Tibial nerve (tissue), 4 donors: ENCODE data around the gene UBASH3A. TPM values are rescaled to one million over a fixed set of nuclear protein-coding genes. Genes with fewer than 3 reads are reported as not detected.

Experiments
- DNase-seq, 2 donors: peaks; one replicate each; pipeline ENCODE4 v3.0.0-alpha.2; 2019; ENCODE audit warnings: low spot score in 2 of 2
- H3K27ac ChIP-seq, 4 donors: fragments of 200-600 bp; sonication (generic) in 3 of 4; one replicate each; pipeline ENCODE4 v1.5.1; 2017 to 2019; ENCODE audit warnings: mild to moderate bottlenecking in 1 of 4
- H3K27me3 ChIP-seq, 2 donors: fragments of 200-600 bp; sonication (generic) in 1 of 2; one replicate each; pipeline versions ENCODE4 v1.5.1 to v1.6.0; 2017 to 2019
- H3K36me3 ChIP-seq, 3 donors: fragments of 200-600 bp; sonication (generic); one replicate each; pipeline ENCODE4 v1.5.1; 2018 to 2019
- H3K4me1 ChIP-seq, 4 donors: fragments of 200-600 bp; sonication (generic) in 3 of 4; one replicate each; pipeline ENCODE4 v1.5.1; 2017 to 2019
- H3K4me3 ChIP-seq, 4 donors: fragments of 200-600 bp; sonication (generic) in 3 of 4; one replicate each; pipeline ENCODE4 v1.5.1; 2017 to 2019; ENCODE audit warnings: mild to moderate bottlenecking in 1 of 4, moderate library complexity in 1 of 4
- H3K9me3 ChIP-seq, 4 donors: fragments of 200-600 bp; sonication (generic) in 3 of 4; one replicate each; pipeline ENCODE4 v1.5.1; 2017 to 2019
- CTCF ChIP-seq, 5 experiments: fragments of 200-600 bp in 3 of 5; fragments of 450-650 bp in 2 of 5; sonication (generic) in 3 of 5; IDR thresholded peaks; one replicate each; pipeline ENCODE4 v1.5.1; 2016 to 2019; ENCODE audit warnings: antibody characterized with exemption in 5 of 5, mild to moderate bottlenecking in 3 of 5, moderate library complexity in 2 of 5
- EP300 ChIP-seq, 2 donors: sonication (generic); formaldehyde crosslinking; IDR thresholded peaks; one replicate each; pipeline ENCODE4 v1.6.1; 2017; ENCODE audit warnings: antibody characterized with exemption in 2 of 2, mild to moderate bottlenecking in 1 of 2
- POLR2A ChIP-seq, 2 donors: fragments of 450-650 bp; IDR thresholded peaks; one replicate each; pipeline ENCODE4 v1.6.1; 2017; ENCODE audit warnings: antibody characterized with exemption in 2 of 2, mild to moderate bottlenecking in 2 of 2, moderate library complexity in 2 of 2
- WGBS, 2 donors: methylation state at CpG; one replicate each; pipeline ENCODE4 v1.1.5; 2018; 5-methylcytosine and 5-hydroxymethylcytosine counted together
- total RNA-seq, 4 donors: library from RNA; depleted of rRNA; stranded (reverse); fragments of >200 nt; gene quantifications; one replicate each; pipeline ENCODE4 v1.1.0, GENCODE V29; 2016

UBASH3A gene
- total RNA-seq, 4 donors from 2014 or later = 0.59 to 5.9 (median 0.90) TPM; not detected in 1

- no peak overlapping the region for H3K4me3 ChIP-seq
- H3K27me3 ChIP-seq = no peaks in the 10 kb centered on the region
- peak in 3 of 5 experiments; percentile 10 to 34 (median 30) for TF ChIP-seq CTCF (IDR thresholded peaks at IDR 0.05)
- TF ChIP-seq POLR2A (IDR thresholded peaks at IDR 0.05) = no peak
- no peaks in the 10 kb centered on the region for H3K4me1 ChIP-seq
- H3K27ac ChIP-seq = no peak overlapping the region
- no peak for DNase-seq
- no peaks in the 10 kb centered on the region for H3K36me3 ChIP-seq
- peaks cover 0 to 26% (median 3%) of the 10 kb centered on the region in 4 donors for H3K9me3 ChIP-seq
- WGBS, 2 donors = 58 to 75% methylated on average over 1 of the region's 1 CpG
Observed at GRCh38 chr21:42381347-42381984, 22.2 kb upstream of the UBASH3A start.

GRCh38 chr21:42382915-42383314 lies 20.8 kb upstream of the UBASH3A start:
- no peak for DNase-seq
- WGBS, 2 donors = 89 to 100% methylated on average over 4 to 6 of the region's 6 CpGs
- H3K4me1 ChIP-seq = no peaks in the 10 kb centered on the region
- TF ChIP-seq EP300 (IDR thresholded peaks at IDR 0.05) (no peak), CTCF (IDR thresholded peaks at IDR 0.05) (no peak), POLR2A (IDR thresholded peaks at IDR 0.05) (no peak)
- no peaks in the 10 kb centered on the region for H3K36me3 ChIP-seq
- no peak overlapping the region for H3K27ac ChIP-seq
- no peaks in the 10 kb centered on the region for H3K27me3 ChIP-seq
- H3K4me3 ChIP-seq = no peak overlapping the region
- H3K9me3 ChIP-seq = peaks cover 0 to 26% (median 3%) of the 10 kb centered on the region in 4 donors

GRCh38 chr21:42383331-42383730 lies 20.4 kb upstream of the UBASH3A start:
- no peak for DNase-seq
- WGBS, 2 donors = 77 to 78% methylated on average over 6 of the region's 6 CpGs

GRCh38 chr21:42384156-42384945 lies 19.4 kb upstream of the UBASH3A start:
- H3K4me1 ChIP-seq = no peaks in the 10 kb centered on the region
- H3K4me3 ChIP-seq = no peak overlapping the region
- 66 to 67% methylated on average over 8 of the region's 8 CpGs for WGBS, 2 donors
- H3K36me3 ChIP-seq = no peaks in the 10 kb centered on the region
- no peaks in the 10 kb centered on the region for H3K27me3 ChIP-seq
- no peak for DNase-seq
- TF ChIP-seq POLR2A (IDR thresholded peaks at IDR 0.05) (no peak), CTCF (IDR thresholded peaks at IDR 0.05) (no peak), EP300 (IDR thresholded peaks at IDR 0.05) (no peak)
- H3K9me3 ChIP-seq = peaks cover 0 to 26% (median 3%) of the 10 kb centered on the region in 4 donors
- H3K27ac ChIP-seq = no peak overlapping the region

More at GRCh38 chr21:42383331-42383730, 20.4 kb upstream of the UBASH3A start:
- Histone ChIP-seq H3K4me1 (no peaks in the 10 kb centered on the region), H3K27ac (no peak overlapping the region), H3K27me3 (no peaks in the 10 kb centered on the region), H3K9me3 (peaks cover 0 to 26% (median 3%) of the 10 kb centered on the region in 4 donors), H3K36me3 (no peaks in the 10 kb centered on the region), H3K4me3 (no peak overlapping the region)
- TF ChIP-seq POLR2A (IDR thresholded peaks at IDR 0.05) = no peak
- TF ChIP-seq CTCF (IDR thresholded peaks at IDR 0.05) = no peak
- no peak for TF ChIP-seq EP300 (IDR thresholded peaks at IDR 0.05)

- Histone ChIP-seq H3K27ac (no peak overlapping the region), H3K4me3 (no peak overlapping the region), H3K27me3 (no peaks in the 10 kb centered on the region), H3K4me1 (no peaks in the 10 kb centered on the region), H3K9me3 (peaks cover 0 to 26% (median 3%) of the 10 kb centered on the region in 4 donors), H3K36me3 (no peaks in the 10 kb centered on the region)
- WGBS, 2 donors = 94% methylated on average over 2 of the region's 2 CpGs
- DNase-seq = peak in 1 of 2 donors; percentile 8
- TF ChIP-seq CTCF (IDR thresholded peaks at IDR 0.05) (no peak), POLR2A (IDR thresholded peaks at IDR 0.05) (no peak), EP300 (IDR thresholded peaks at IDR 0.05) (no peak)
Observed at GRCh38 chr21:42384989-42385388, 18.7 kb upstream of the UBASH3A start.
